ENCODE data around the gene TRIM36.

Gene TRIM36

GRCh38 chr5:115166744-115167393, 2.8 kb downstream of the TRIM36 start:
- DNase-seq (ENCODE audit: low read depth) = no peak

GRCh38 chr5:115165790-115166189, 3.9 kb downstream of the TRIM36 start:
- no peak for DNase-seq (ENCODE audit: low read depth)

GRCh38 chr5:115160975-115161475, 8.7 kb downstream of the TRIM36 start:
- DNase-seq (ENCODE audit: low read depth) = no peak

- DNase-seq (ENCODE audit: low read depth) = no peak
Measured at GRCh38 chr5:115151208-115151805, 18.4 kb downstream of the TRIM36 start.

GRCh38 chr5:115150512-115150911, 19.2 kb downstream of the TRIM36 start:
- no peak for DNase-seq (ENCODE audit: low read depth)

GRCh38 chr5:115147052-115147451, 22.7 kb downstream of the TRIM36 start:
- DNase-seq (ENCODE audit: low read depth) = no peak

- DNase-seq (ENCODE audit: low read depth) = no peak
Measured at GRCh38 chr5:115136294-115136693, 33.4 kb downstream of the TRIM36 start.

GRCh38 chr5:115132465-115132864, 37.2 kb downstream of the TRIM36 start:
- no peak for DNase-seq (ENCODE audit: low read depth)

GRCh38 chr5:115126303-115126702, 43.4 kb downstream of the TRIM36 start:
- DNase-seq (ENCODE audit: low read depth) = no peak

- DNase-seq (ENCODE audit: low read depth) = no peak
Measured at GRCh38 chr5:115124741-115125140, 45.0 kb downstream of the TRIM36 start.

GRCh38 chr5:115116001-115116400, 53.7 kb downstream of the TRIM36 start:
- no peak for DNase-seq (ENCODE audit: low read depth)

- DNase-seq (ENCODE audit: low read depth) = no peak
Measured at GRCh38 chr5:115109840-115110239, 59.9 kb downstream of the TRIM36 start.

- DNase-seq (ENCODE audit: low read depth) = no peak
Measured at GRCh38 chr5:115109356-115109755, 60.4 kb downstream of the TRIM36 start.

GRCh38 chr5:115100319-115100955, 69.3 kb downstream of the TRIM36 start:
- no peak for DNase-seq (ENCODE audit: low read depth)

- DNase-seq (ENCODE audit: low read depth) = no peak
Measured at GRCh38 chr5:115098041-115098702, 71.5 kb downstream of the TRIM36 start.

GRCh38 chr5:115097236-115097635, 72.5 kb downstream of the TRIM36 start:
- no peak for DNase-seq (ENCODE audit: low read depth)

- no peak for DNase-seq (ENCODE audit: low read depth)
Measured at GRCh38 chr5:115096034-115096769, 73.5 kb downstream of the TRIM36 start.

- no peak for DNase-seq (ENCODE audit: low read depth)
Measured at GRCh38 chr5:115087951-115088350, 81.8 kb downstream of the TRIM36 start.

- no peak for DNase-seq (ENCODE audit: low read depth)
Measured at GRCh38 chr5:115086473-115086872, 83.2 kb downstream of the TRIM36 start.

- no peak for DNase-seq (ENCODE audit: low read depth)
Measured at GRCh38 chr5:115084246-115084793, 85.4 kb downstream of the TRIM36 start.

- DNase-seq (ENCODE audit: low read depth) = no peak
Measured at GRCh38 chr5:115079924-115080623, 89.6 kb downstream of the TRIM36 start.
